ENCODE measurements around the gene RPL39. TPM values are rescaled to one million over a fixed set of nuclear protein-coding genes. Genes with fewer than 3 reads are reported as not detected.
"Not testable (repeated sequence)": the region's sequence is repeated elsewhere in the genome, so short reads cannot be mapped to it uniquely, and the experiment has no call there.

RPL39 gene
- polyA plus RNA-seq, 2 of the 4 experiments (the other 2 are of a cell fraction) = 3,499 to 4,942 TPM

GRCh38 chrX:119775517-119776238 is 15.8 kb downstream of the RPL39 start:
- 97% methylated on average over 15 of the region's 15 CpGs for WGBS (ENCODE audit: missing lambda C conversion rate)
- CTCF ChIA-PET = interaction anchor here (0.6 to 2.9 kb wide), 6 partner anchors 9 to 263 kb away, joined by 4 to 8 read pairs (median 5); no protein-coding TSS in a partner anchor

DNA sequence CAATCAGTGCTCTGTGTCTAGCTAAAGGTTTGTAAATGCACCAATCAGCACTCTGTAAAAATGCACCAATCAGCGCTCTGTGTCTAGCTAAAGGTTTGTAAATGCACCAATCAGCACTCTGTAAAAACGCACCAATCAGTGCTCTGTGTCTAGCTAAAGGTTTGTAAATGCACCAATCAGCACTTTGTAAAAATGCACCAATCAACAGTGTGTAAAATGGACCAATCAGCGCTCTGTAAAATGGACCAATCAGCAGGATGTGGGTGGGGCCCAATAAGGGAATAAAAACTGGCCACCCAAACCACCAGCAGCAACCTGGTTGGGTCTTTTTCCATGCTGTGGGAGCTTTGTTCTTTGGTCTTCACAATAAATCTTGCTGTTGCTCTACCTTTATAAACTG is 22.0 kb downstream of the RPL39 start:
- H3K9me3 ChIP-seq; POLR2A ChIA-PET; H3K4me2 ChIP-seq; FAIRE-seq; H3K27ac ChIP-seq; ATAC-seq; H3K4me3 ChIP-seq; DNase-seq (ENCODE audit: low read depth in 1 of 2, low spot score in 1 of 2); H3K4me1 ChIP-seq: not testable (repeated sequence)
- WGBS (ENCODE audit: missing lambda C conversion rate) = 88% methylated on average over 2 of the region's 3 CpGs
- TF ChIP-seq MAFK (IDR thresholded peaks at IDR 0.05; ENCODE audit: partially characterized antibody) = peak; percentile 84
- CTCF ChIA-PET = interaction anchor here (0.8 to 1.4 kb wide), 4 partner anchors 11 to 18 kb away, joined by 3 to 7 read pairs (median 3); partner anchors contain the start of gene SOWAHD

More at GRCh38 chrX:119775517-119776238, 15.8 kb downstream of the RPL39 start:
- POLR2A ChIA-PET = interaction anchor here (1.9 kb wide), 1 partner anchor 16 kb away, joined by 6 read pairs; the partner anchor contains the start of gene RPL39
- Histone ChIP-seq H3K4me3 (no peak overlapping the region), H3K4me2 (no peak overlapping the region), H3K9me3 (no peaks in the 10 kb centered on the region), H3K4me1 (no peaks in the 10 kb centered on the region), H3K27ac (no peak overlapping the region)
- no peak for ATAC-seq
- TF ChIP-seq CBX2 (IDR thresholded peaks at IDR 0.05; ENCODE audit: borderline replicate concordance, low read depth) = no peak
- TF ChIP-seq HOXB13 (CRISPR knock-in tag; IDR thresholded peaks at IDR 0.05; ENCODE audit: low read depth) = no peak
- TF ChIP-seq POLR2A (IDR thresholded peaks at IDR 0.05; ENCODE audit: low read length) = no peak
- no peak for TF ChIP-seq ZC3H11A (IDR thresholded peaks at IDR 0.05)
- TF ChIP-seq ZNF302 (CRISPR knock-in tag; IDR thresholded peaks at IDR 0.05) = no peak
- no peak for TF ChIP-seq RARB (CRISPR knock-in tag; IDR thresholded peaks at IDR 0.05)
- TF ChIP-seq ELK1 (IDR thresholded peaks at IDR 0.05; ENCODE audit: low read depth, low read length) = no peak
- TF ChIP-seq, protein P1, sequence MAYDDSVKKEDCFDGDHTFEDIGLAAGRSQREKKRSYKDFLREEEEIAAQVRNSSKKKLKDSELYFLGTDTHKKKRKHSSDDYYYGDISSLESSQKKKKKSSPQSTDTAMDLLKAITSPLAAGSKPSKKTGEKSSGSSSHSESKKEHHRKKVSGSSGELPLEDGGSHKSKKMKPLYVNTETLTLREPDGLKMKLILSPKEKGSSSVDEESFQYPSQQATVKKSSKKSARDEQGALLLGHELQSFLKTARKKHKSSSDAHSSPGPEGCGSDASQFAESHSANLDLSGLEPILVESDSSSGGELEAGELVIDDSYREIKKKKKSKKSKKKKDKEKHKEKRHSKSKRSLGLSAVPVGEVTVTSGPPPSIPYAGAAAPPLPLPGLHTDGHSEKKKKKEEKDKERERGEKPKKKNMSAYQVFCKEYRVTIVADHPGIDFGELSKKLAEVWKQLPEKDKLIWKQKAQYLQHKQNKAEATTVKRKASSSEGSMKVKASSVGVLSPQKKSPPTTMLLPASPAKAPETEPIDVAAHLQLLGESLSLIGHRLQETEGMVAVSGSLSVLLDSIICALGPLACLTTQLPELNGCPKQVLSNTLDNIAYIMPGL (CRISPR knock-in tag; IDR thresholded peaks at IDR 0.05; ENCODE audit: borderline replicate concordance) = no peak
- no peak for TF ChIP-seq KDM5A (IDR thresholded peaks at IDR 0.05)
- no peak for TF ChIP-seq EP300 (IDR thresholded peaks at IDR 0.05)
- no peak for TF ChIP-seq NFE2L2 (conservative IDR thresholded peaks at IDR 0.05; ENCODE audit: low read length)
- FAIRE-seq = no peak
- DNase-seq (ENCODE audit: low read depth in 1 of 2, low spot score in 1 of 2) = no peak

DNA sequence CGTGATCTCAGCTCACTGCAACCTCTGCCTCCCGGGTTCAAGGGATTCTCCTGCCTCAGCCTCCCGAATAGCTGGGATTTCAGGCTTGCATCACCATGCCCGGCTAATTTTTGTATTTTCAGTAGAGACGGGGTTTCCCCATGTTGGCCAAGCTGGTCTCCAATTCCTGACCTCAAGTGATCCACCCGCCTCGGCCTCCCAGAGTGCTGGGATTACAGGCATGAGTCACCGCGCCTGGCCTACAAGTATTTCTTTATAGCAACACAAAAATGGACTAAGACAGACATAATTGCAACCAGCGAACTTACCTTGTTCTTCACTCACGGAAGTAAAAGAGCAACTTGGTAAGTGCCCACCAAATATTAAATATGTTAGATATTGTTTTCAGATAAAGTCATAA is 23.0 kb downstream of the RPL39 start:
- CTCF ChIA-PET = interaction anchor here (0.9 to 1.3 kb wide), 2 partner anchors 14 to 252 kb away, joined by 3 read pairs; no protein-coding TSS in a partner anchor
- H3K4me2 ChIP-seq; H3K4me3 ChIP-seq; H3K9me3 ChIP-seq; H3K27ac ChIP-seq; DNase-seq (ENCODE audit: low read depth in 1 of 2, low spot score in 1 of 2); POLR2A ChIA-PET; TF ChIP-seq FOSL2 (IDR thresholded peaks at IDR 0.05): not testable (repeated sequence)
- peaks cover 11% of the 10 kb centered on the region; the same call in 2 of the 3 replicates for H3K4me1 ChIP-seq
- ATAC-seq = peak in 1 of 2 experiments; percentile 51; a peak in 3 of 6 replicates
- WGBS (ENCODE audit: missing lambda C conversion rate) = 45% methylated on average over 5 of the region's 11 CpGs
- peak; percentile 64 for TF ChIP-seq FOSL2 (CRISPR knock-in tag; IDR thresholded peaks at IDR 0.05)
- FAIRE-seq = peak; percentile 94

- peak overlapping the region in 1 of 2 experiments; percentile 66; a peak in 2 of 6 replicates for H3K27ac ChIP-seq
- TF ChIP-seq HOXB13 (CRISPR knock-in tag; IDR thresholded peaks at IDR 0.05; ENCODE audit: low read depth) (no peak), ELK1 (IDR thresholded peaks at IDR 0.05; ENCODE audit: low read depth, low read length) (no peak), MAZ (IDR thresholded peaks at IDR 0.05; ENCODE audit: borderline replicate concordance, low read depth, low read length) (no peak)
- TF ChIP-seq, protein P2, sequence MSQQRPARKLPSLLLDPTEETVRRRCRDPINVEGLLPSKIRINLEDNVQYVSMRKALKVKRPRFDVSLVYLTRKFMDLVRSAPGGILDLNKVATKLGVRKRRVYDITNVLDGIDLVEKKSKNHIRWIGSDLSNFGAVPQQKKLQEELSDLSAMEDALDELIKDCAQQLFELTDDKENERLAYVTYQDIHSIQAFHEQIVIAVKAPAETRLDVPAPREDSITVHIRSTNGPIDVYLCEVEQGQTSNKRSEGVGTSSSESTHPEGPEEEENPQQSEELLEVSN (IDR thresholded peaks at IDR 0.05; ENCODE audit: borderline replicate concordance, low read depth) = no peak
- TF ChIP-seq, protein P1 (CRISPR knock-in tag; IDR thresholded peaks at IDR 0.05; ENCODE audit: borderline replicate concordance) = no peak
- TF ChIP-seq, protein P3, sequence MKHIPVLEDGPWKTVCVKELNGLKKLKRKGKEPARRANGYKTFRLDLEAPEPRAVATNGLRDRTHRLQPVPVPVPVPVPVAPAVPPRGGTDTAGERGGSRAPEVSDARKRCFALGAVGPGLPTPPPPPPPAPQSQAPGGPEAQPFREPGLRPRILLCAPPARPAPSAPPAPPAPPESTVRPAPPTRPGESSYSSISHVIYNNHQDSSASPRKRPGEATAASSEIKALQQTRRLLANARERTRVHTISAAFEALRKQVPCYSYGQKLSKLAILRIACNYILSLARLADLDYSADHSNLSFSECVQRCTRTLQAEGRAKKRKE (CRISPR knock-in tag; IDR thresholded peaks at IDR 0.05; ENCODE audit: low read depth) = no peak
- FAIRE-seq = no peak
- no peaks in the 10 kb centered on the region for H3K9me3 ChIP-seq
- CTCF ChIA-PET = interaction anchor here (0.8 to 2.2 kb wide), 5 partner anchors 10 to 248 kb away, joined by 3 to 8 read pairs (median 4); no protein-coding TSS in a partner anchor
- WGBS (ENCODE audit: missing lambda C conversion rate) = 91% methylated on average over 5 of the region's 6 CpGs
- no peak for DNase-seq (ENCODE audit: low read depth in 1 of 2, low spot score in 1 of 2)
- POLR2A ChIA-PET = interaction anchor here (1.4 kb wide), 1 partner anchor 28 kb away, joined by 4 read pairs; the partner anchor contains the start of gene RPL39
- peak overlapping the region; percentile 48 for H3K4me2 ChIP-seq
- H3K4me3 ChIP-seq = no peak overlapping the region
- H3K4me1 ChIP-seq = peaks cover 15% of the 10 kb centered on the region; the same call in 2 of the 3 replicates
- ATAC-seq = no peak
These were observed 27.5 kb downstream of the RPL39 start for GRCh38 chrX:119763836-119764387.

Data from A549 (cell line).